HG03175 (cell line): ENCODE data around the gene PARD6B.

Experiments
- ATAC-seq: cut with Tn5 transposase; IDR thresholded peaks from one replicate; pipeline ENCODE4 v1.9.1; 2021; ENCODE audit warnings: mild to moderate bottlenecking, moderate library complexity; ENCODE audit not compliant: unreplicated experiment

PARD6B gene

DNA sequence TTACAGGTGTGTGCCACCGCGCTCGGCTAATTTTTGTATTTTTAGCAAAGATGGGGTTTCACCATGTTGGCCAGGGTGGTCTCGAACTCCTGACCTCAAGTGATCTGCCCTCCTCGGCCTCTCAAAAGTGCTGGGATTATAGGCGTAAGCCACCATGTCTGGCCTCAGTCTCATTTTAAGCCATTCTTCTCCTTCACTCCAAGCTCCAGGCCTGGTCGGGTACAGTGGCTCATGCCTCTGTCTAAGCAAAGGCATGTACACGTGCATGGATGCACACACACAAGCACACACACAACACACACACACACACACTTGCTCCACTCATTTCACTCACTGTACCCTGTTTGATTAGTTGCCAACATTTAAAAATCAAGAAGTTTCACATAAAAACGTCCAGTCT, 7.7 kb upstream of the PARD6B start:
- no peak for ATAC-seq

GRCh38 chr20:50724112-50724725, 7.2 kb upstream of the PARD6B start:
- no peak for ATAC-seq

DNA sequence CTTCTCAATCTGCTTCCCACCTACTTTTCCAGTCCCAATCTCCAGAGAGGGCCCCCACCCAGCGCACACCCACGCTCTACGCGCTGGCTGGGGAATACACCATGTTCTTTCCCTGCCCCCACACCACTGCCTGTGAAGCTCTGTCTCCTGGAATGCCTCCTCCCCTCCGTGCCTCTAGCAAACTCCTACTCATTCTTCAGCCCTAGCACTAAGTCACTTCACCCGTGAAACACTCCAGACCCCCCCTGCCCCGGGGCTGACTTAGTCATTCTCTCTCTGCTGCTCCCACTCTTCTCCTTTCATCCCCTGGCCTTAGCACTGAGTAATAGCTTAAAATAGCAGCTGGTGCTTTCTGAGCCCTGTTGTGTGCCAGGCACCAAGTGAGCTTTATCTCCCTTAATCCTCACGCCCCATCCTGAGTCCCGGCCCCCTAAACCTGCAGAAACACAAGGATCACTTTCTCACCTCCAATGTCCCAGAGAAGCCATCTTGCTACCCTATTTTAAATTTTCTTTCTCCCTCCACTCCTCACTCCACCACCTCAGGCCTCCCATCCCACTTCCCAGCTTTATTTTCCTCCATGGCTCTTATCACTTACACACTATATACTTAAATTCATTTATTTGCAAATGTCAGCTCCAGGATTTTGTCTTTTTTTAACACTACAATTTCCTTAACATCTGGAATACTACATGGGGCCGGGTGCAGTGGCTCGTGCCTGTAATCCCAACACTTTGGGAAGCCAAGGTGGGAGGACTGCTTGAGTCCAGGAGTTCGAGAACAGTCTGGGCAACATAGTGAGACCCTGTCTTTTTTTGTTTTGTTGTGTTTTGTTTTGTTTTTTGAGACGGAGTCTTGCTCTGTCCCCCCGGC, 6.3 kb upstream of the PARD6B start:
- ATAC-seq: no peak

GRCh38 chr20:50725724-50726005, 5.7 kb upstream of the PARD6B start:
- ATAC-seq: no peak

GRCh38 chr20:50726955-50727791, 4.2 kb upstream of the PARD6B start:
- ATAC-seq: no peak

GRCh38 chr20:50727792-50728485, 3.4 kb upstream of the PARD6B start:
- ATAC-seq: no peak

DNA sequence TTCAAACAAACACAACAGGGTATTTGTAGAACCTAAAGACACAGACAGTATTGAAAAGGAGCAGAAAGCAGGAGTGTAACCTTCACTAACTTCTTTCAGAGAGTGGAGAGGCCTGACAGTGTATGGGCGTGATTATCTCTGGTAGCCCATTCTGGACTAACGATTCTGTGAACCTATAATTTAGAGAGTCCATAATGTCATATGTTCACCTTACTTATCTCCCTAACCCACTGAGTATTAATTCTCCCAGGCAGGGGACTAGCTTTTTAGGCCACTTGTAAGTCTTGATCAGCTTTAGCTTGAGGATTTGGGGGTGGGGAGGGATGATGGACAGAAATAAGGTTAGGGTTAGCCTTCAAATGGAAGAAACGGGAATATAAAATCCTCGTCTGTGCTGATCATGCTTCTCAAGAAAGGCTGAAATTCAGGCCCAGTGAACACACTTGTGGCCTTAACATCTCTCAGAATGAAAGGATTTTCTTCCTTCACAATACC, 2.8 kb upstream of the PARD6B start:
- no peak for ATAC-seq

DNA sequence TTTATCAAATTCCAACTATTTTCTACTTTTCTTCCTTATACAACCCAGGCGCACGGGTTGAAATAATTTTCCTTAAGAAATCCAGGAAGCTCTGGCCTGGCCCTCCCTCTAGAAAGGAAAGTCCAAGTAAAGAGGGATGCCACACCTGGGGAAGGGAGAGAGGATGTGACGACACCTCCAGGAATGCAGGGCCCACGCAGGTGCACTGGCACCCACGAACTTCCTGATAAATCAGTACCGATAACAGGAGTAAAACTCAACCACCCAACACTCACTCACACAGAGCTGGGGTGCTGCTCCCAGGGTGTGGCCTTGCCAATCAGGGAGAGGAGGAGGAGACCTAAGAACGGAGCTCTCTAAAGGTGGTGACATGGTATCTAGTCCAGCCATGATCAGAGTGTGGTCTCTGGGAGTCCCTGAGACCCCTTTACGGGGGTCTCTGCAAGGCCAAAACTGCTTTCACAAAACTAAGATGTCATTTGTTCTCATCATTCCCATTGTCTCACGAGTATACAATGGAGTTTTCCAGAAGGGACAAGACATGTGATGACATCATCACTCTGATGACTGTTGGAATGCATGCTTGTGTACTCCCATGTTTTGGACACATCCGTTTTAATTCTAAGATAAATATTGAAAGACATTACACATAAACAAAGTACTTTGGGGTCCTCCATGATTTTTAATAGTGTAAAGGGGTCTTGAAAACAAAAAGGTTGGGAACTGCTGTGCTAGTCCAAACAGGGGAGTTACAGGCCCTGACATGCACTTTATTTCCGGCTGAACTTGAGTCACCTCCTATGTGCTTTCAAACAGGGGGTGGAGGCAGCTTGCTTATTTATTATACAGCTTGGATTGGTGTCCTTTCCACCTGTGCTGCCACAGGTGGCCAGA, 2.2 kb upstream of the PARD6B start:
- ATAC-seq: no peak

DNA sequence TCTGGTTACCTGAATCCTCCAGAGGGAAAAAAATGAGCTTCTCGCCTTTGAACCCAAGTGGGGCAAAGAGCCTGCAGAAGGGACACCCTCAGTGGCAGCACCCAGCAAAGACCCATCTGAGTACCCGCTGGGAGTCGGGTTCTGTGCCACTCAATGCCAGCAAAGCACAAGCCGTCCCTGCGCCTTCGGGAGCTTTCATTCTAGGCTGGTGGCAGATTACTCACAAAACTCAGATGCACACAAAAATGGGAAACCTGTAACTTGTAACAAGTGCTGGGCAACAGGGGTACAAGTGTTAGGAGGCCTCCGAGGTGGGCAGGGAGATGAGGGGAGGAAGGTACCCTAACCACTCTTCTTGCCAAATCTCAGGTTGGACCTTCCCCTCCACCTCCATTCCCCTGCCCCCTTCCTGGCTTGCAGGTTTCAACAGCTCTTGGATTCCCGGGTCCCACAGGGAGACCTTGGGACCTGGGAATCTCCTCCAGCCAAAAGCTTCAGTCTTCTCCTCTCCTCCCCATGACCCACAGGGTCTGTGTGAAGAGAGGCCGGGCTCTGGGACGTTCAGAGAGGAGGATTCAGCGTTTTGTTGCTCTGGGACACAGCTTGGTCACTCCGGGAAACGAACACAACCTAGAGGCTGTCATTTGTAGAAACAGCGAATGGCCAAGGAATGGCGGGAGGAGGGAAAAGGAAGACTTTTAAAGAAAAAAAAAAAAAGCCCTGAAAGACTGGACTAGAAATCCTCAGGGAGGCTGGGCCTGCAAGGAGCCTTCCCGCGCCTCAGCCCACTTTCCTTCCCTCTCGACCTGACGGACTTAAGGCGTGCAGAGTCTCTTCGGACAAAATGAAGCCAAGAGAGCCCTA, 1.2 kb upstream of the PARD6B start:
- ATAC-seq: no peak

GRCh38 chr20:50730765-50731054, 670 bp upstream of the PARD6B start:
- no peak for ATAC-seq

- no peak for ATAC-seq
Measured at GRCh38 chr20:50731930-50732690, 730 bp downstream of the PARD6B start.

DNA sequence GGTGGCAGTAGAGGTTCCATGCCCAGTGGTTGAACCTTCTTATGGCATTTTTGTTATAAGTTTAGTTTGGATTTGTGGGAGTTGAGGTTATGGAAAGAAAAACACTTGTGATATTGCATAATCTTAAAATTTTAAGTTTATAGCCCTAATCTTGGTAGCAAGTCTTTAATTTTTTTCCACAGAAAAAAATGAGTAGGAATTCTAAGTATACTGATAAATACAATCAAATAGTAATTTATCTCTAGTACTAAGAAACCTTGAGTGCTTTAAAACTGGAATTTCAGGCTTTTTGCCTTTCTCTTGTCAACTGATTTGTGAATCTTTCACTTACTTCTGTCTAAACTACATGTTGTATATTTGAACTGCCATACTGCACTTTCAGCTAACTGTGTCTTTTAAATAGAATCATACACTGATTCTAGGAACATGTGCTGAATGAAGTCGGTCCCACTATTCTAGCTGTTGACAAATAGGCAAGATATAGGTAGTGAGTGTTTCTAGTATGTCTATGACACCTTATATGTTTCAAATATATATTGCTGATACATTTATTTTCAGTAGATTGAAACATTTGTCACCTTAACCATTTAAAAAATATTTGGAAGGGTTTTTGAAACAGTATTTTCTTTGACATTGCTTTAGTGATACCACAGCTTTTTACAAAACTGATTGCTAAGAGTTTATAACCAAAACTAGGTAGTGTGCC, 2.4 kb downstream of the PARD6B start:
- ATAC-seq: no peak

DNA sequence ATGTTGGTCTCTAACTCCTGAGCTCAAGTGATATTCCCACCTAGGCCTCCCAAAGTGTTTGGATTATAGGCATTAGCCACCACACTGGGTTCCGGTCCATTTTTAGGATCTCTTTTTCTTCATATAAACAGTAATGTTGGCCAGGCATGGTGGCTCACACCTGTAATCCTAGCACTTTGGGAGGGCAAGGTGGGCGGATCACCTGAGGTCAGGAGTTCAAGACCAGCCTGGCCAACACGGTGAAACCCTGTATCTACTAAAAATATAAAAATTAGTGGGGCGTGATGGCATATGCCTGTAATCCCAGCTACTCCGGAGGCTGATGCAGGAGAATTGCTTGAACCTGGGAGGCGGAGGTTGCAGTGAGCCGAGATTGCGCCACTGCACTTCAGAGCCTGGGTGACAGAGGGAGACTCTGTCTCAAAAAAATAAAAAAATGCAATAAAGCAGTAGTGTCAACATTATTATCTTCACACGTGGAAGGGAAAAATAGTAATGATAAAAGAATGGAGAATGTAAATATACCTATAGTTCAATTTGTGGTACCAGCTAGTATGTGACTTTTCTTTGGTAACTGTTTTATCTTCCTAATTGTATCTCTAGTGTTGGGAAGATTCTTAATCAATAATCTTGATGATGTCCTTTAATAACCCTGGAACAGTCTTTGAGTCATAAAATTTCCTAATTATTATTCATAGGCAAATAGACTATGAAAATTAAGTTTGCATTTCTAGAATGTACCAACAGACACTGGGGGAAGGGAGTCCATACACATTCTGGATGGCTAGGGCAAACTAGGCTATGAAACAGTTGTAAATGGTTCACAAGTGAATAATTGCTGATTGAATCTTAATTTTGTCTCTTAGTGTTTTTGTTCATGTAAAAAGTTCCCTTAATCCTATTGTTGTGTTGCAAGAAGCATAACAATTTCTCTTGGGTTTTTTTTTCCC, 3.6 kb downstream of the PARD6B start:
- ATAC-seq: no peak

GRCh38 chr20:50735813-50736212, 4.4 kb downstream of the PARD6B start:
- no peak for ATAC-seq

DNA sequence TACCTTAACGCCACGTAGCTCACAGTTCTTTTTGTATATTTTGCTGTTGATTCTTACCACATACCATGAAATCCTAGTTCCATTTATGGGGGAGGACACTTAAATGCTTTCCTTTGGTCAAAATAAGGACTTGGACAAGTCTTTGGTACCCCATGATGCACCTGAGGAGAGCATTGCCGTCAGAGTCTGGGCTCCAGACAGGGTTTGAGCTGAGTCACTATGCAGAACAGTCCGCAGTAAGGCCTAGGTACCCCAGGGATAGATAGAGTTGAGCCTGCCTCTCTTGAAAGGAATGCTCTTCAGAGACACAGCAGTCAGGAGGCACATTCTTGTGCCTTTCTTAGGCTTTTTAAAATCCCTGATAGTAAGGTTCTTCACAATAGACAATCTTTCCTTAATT, 6.0 kb downstream of the PARD6B start:
- no peak for ATAC-seq

DNA sequence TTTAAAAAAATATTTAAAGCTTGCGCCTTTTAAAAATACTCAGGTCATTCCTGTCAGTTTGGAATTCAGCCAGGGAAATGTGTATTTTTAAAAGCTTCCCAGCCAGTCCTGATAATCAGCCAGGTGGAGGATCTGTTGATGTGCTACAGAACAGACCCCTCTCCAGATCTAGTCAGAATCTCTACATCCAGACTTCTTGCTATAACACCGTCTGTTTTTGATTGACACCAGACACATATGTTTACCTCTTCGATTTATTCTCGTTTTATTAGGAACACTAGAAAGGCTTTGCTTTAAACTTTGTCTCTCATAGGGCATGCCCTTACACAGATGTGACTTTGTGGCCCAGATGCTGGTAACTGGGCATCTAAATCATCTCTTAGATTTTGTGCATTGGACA, 11.7 kb downstream of the PARD6B start:
- ATAC-seq: no peak
